Measurements from ENCODE around the gene COX19.

The COX19 gene, protein sequence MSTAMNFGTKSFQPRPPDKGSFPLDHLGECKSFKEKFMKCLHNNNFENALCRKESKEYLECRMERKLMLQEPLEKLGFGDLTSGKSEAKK

DNA sequence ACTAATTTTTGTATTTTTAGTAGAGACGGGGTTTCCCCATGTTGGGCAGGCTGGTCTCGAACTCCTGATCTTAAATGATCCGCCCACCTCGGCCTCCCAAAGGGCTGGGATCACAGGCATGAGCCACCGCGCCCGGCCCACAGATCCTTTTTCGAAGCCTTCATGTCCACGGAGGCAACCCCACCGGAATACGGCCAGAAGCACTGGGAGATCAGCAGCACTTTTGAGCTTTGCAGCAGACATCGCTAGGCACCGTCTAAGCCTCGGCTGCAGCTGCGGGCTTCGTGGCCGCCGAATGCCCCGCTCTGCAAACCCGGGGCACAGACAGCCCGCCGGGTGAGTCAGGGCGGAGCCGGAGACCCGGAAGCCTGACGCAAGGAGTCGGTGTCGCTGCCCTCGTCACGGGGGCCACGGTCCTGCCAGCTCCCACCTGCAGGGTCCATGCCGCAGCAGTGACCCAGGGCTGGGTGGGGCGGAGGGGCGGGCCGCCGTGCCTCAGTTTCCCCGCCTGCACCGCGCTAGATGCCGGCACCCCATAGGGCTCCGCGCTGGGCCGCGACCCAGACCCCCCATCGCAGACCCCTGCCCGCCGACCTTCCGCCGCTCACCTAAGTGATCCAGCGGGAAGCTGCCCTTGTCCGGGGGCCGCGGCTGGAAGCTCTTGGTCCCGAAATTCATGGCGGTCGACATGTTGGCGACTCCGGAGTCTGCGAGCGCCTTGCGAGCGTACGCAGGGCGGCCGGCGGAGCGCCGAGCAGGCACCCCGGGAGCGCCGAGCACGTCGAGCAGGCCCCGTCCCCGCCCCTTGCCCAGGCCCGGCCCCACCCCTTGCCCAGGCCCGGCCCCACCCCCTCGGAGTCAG, at the start of gene COX19:
TSS of gene COX19 (minus strand) at position 730 of the 862 bp plus-strand sequence. CDS start at position 690, 40 bp downstream.
- DNase-seq (ENCODE audit: low read depth) = peak; percentile 91

DNA sequence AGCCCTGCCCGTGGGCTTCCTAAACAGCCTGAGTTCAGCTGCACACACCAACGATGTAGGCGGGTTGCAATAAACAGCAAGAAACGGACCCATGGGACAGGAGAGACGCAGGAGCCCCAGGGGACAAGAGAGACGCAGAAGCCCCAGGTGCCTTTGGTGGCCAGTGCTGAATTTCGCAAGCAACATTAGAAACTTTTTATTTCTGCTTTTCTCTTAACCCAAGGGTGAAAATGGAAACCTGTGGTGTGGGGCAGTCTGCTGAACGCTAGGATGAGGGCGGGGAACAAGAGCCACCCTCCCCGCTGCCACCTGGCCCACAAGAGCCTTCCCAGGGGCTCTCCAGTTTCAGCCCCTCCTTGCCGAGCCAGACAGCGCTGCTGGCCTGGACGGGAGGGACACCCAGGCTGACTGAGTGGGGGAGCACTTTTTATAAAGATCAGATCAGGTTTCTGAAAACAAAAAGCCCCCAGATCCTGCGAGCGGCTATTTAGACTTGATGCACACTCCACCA, 49.0 kb upstream of the COX19 start:
- no peak for DNase-seq (ENCODE audit: low read depth)

DNA sequence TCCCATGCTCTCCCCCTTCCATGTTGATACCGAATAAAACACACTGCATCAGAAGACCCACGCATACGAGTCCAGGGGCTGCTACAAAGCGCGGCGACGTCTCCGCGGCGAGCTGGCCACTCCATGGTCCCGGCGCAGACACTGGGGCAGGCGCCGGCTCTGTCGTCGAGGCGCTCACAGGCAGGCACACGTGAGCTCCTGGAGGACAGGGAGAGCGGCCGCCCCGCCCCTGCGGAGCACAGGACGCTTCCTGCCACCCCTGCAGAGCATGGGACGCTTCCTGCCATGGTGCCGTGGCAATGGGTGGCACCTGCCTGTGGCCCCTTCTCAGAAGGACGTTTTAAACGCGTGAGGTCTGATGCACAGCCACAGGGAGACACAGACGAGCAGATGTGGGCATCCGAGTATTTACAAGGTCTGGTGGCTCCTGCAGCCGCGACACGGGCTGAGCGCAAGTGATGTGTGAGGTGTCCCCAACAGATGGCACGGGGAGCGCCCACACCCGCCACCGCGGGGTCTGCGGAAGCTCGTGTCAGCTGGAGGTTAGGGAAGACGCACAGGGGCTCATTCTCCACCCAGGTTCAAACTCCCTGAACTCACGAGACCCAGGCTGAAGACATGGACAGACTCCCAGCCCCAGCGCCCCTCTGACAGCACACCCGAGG, 47.6 kb upstream of the COX19 start:
- no peak for DNase-seq (ENCODE audit: low read depth)

DNA sequence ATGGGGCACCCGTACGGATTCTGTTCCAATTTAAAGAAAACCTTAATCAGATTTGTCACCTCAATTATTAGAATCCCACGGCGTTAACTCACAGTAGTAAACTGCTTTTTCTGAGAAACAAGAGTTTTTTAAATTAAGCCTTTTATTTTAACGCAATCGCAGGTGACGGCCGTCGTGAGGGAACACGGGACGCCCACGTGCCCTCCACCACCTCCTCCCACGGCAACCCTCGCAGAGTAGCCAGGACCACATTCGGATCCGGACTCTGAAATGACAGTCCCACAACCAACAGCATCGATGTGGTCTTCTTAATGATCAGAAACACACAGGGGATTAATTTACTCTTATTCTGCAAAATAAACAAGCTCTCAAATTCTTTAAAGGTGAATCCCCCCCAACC, 47.0 kb upstream of the COX19 start:
- DNase-seq (ENCODE audit: low read depth) = no peak

DNA sequence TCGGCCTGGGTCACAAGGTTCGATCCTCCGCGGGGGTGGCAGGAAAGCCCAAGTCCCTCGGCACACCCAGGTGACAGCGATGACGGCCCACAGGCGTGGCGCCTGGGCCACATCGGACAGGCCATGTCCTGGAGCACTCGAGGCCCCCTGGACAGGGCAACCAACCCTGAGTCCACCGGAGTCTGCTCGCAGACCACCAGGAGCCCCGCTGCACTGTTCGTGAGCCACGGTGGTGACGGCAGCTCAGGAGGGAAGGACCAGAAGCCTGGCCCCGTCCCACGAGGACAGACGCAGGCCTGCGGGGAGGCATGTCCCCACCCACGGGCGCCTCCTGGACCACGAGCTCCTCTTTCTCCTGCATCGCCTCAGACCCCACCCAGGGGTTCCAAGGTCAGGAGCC, 46.6 kb upstream of the COX19 start:
- no peak for DNase-seq (ENCODE audit: low read depth)

DNA sequence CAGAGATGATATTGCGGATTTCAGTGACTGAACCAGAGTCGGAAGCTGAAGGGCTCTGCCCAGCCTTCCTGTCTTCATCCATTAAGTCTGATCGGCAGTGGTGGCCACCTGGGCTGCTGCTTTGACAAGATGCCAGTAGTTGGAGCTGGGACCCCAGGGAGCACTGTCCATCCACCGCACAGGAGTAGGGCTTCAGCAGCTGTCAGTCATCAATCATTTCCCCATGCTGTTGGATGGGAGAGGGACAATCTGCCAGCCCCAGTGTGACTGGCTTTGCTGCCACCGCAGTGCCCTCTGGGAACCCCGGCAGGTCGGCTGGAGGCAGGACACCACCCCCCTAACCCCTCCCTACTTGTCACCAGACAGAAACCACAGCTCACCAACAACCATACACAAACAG, 46.0 kb upstream of the COX19 start:
- DNase-seq (ENCODE audit: low read depth) = no peak

DNA sequence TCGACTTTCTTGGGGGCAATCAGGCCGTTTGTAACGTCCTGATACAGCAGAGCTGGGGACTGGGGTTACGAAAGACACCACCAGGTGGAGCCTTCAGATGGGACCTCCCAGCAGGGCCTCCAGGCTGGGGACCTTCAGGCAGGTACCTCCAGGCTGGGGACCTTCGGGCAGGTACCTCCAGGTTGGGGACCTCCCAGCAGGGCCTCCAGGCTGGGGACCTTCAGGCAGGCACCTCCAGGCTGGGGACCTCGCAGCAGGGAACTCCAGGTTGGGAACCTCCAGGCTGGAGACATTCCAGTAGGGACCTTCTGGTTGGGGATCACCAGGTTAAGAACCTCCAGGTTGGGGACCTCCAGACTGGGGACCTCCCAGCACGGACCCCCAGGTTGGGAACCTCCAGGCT, 45.5 kb upstream of the COX19 start:
- DNase-seq (ENCODE audit: low read depth) = no peak

DNA sequence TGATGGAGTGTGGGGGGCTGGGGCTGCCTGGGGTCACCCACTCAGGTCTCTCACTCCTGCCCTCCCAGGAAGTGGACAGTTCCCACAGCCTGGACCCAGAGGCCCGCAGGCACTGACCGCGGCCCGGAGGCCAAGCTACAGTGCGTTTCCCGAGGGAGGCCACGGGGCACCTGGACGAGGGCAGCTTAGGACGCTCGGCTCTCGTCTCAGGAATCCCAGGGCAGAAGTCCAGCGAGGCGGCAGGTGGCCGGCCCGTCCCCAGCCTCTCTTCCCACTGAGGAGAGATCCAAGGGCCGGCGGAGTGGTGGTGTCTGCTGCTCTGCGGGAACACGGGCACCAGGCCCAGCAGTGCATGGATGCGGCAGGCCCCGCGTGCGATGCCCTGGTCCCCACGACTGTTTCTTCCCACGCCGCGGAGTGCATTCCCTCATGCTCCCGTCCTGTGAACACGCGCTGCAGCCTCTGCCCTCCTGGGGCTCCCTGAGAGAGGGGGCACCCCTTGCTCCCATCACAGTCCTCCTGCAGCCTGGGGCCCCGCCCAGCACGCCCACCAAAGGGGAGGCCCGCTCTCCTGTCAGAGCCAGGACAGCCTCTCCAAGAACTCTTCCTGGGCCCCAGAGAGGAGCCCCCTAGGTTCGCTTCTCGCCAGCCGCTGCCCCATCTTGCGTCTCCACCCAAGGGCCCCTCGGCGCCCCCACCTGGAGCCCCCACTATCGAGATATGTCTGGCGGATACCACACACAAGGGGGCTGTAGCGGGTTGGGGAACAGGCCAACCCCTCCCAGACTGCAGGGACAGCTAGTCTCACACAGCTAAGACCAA, 44.7 kb upstream of the COX19 start:
- DNase-seq (ENCODE audit: low read depth) = no peak

DNA sequence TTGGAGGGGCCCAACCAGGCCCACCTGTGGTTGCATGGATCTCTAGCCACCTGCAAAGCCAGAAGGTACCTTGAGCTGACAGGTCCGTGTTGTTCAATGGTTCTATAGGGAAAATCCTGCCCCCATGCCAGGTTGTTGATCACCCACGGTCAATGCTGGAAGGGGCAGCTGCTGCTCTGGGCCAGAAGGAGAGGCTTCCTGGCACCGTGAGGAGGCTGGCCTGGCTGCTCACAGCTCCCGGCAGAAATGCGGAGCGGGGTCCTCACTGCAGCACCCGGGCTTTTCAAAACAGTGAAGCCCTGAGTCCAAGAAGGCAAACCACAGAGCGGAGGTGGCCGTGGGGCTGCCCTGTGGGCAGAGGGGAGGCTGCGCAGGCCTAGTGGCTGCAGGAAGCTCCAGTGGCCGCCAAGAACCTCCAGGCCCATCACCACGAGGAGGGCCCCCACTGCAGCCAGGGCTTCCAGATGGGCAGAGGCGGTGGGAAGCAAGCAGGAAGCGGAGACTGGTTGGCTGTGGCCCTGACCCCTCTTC, 44.0 kb upstream of the COX19 start:
- DNase-seq (ENCODE audit: low read depth) = no peak

DNA sequence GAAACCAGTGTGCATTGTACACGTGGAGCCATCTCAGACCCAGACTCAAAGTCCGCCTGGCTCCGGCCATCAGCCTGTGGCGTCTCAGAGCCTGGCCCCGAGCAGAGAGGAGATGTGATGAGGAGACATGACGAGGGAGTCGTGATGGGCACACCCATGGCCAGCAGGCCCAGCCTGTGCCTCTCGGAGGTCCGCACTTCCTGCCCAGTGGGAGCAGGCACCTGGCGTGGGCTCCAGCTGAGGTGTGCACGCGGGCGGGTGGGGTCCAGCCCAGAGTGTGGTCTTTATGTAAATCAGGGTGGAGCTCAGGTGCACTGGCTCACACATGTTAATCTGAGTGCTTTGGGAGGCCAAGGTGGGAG, 43.0 kb upstream of the COX19 start:
- DNase-seq (ENCODE audit: low read depth) = no peak

DNA sequence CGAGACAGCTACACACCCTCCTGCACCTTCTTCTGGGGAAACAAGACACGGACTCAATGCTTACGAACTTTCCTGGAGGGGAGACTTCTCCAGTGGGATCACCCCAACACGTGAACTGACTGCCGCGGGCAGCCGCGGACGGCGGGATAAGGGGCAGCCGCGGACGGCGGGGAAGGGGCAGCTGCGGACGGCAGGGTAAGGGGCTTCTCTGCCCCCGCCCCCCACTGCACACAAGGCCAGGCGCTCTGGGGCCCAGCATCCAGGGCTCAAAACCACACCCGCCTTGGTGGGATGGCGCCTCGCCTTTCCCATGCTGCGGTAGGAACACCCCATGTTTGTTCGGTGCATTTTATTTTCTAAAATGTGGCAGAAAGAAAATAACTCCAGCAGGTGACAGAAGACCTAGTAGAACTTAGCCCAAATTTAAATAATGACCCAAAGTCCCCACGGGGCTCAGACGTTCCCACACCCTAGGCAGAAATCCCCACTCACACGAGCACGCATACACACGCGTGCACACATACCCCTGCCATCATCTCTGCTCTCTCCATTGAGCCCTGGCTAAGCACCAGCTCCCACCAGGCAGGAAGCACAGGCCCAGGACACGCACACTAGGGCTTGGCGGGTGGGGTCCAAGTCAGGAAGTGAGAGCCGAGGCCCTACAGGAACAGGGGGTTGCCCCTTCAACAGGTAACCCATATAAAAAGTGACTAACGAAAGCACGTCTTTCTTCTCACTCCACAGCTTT, 42.4 kb upstream of the COX19 start:
- DNase-seq (ENCODE audit: low read depth) = no peak

DNA sequence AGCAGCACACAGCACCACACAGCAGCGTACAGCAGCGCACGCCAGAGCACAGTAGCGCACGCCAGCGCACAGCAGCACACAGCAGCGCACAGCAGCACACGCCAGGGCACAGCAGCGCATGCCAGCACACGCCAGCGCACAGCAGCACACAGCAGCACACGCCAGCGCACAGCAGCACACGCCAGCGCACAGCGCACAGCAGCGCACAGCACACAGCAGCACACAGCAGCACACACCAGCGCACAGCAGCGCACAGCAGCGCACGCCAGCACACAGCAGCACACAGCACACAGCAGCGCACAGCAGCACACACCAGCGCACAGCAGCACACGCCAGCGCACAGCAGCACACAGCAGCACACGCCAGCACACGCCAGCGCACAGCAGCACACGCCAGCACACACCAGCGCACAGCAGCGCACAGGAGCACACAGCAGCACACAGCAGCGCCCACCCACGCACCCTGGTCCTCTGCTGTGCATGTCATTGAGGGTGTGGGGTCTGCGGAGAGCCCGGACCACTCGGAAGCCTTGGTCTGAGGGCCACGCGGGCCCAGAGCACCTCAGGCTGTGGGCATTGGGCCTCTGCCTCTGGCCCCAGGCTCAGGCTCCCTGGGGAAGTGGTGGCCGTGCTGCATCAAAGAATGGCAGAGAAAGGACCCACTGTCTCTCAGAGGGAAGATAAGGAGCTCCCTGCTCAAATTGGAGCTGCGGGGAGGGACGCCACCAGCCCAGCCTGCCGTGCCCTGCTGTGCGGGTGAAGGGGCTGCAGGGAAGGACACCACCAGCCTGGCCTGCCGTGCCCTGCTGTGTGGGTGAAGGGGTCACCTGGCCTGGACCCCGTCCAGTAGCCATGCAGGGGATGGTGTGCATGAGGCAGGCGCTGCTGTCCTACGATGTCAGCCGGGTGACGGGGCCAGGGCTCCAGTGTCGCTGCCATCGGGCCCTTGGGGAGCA, 41.5 kb upstream of the COX19 start:
- no peak for DNase-seq (ENCODE audit: low read depth)

DNA sequence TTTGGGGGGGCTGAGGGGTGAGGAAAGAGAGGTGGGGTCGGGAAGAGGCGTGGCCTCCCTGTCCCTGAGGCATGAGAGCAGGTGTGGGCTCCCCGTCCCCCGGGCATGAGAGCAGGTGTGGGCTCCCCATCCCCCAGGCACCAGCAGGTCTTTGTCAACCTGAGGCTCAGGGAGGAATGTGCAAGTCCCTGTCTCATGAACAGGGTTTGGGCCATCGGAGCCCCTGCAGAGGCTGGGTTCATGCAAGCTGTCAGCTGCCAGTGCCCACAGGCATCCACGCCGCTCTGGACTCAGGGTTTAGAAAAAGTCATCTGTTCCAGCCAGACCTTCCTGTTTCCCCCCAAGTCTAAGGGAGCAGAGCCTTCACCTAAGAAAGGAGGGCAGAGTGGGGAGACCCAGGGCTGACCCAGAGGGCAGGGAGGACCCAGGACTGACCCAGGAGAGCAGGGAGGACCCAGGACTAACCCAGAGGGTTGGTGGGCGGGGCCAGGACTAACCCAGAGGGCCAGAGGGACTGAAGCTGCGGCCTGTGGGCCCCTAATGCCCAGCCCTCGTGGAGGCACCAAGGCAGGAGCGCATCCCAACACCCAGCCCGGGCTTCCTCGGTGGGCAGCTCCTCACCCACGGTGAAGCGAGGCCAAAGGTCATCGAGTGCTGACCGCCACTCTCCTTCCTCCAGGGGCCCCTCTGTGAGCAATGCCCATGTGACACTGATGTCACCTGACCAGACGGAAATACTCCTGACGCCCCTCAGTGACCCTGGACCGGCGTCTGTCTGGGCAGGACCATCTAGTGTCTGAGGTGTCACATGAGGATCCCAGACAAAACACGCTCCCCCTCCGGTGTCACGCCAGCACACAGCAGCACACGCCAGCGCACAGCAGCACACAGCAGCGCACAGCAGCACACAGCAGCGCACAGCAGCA, 40.1 kb upstream of the COX19 start:
- DNase-seq (ENCODE audit: low read depth) = no peak

DNA sequence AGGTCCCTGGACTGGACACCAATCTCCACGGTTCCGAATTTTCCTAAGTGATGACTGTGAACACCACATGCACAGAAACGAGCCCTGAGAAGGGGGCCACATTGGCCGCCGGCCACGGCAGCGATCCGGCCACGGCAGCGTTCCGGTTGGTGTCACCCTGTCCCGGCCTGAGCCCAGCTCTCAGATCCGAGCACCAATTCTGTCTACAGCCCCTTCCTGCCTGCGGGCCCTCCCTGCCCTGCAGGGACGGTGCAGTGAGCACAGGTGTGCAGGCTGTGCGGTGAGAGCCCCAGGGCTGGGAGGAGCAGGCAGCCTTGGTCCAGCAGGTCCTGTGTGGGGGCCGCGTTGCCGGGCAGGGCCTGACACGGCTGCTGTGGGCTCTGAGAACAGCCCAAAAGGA, 39.3 kb upstream of the COX19 start:
- no peak for DNase-seq (ENCODE audit: low read depth)

DNA sequence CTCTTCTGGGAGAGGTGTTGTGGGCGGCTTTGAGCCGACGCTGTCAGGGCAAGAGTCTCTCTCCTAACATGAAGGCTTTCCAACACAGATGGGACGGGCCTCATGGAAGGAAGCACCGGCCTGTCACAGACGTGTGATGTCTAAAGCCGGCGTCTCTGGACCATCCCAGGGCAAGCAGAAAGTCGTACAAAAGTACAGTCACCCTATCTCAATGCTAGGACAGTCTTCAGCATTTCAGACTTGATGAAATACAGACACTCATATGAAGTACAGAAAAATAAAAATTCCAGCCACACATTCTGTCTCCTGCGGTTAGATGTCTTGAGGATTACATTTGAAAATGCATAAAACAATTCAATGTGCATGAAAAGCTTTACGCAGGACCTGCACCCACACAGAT, 38.2 kb upstream of the COX19 start:
- DNase-seq (ENCODE audit: low read depth) = no peak

DNA sequence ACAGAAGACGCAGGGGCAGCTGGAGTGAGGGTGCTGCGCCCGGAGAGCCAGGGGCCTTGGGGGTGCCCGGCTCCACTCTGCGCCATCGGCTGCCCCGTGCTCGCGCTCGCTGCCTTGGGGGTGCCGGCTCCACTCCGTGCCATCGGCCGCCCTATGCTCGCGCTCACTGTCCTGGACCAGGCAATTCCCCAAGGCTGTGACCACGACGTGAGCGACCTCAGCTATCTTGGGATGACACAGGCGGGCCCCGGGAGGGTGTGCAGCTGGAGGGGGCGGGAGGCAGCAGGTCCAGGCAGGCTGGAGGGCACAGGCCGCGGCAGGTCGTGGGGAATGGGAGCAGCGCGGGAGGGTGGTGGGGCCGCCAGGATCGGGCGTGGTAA, 37.4 kb upstream of the COX19 start:
- DNase-seq (ENCODE audit: low read depth) = no peak

DNA sequence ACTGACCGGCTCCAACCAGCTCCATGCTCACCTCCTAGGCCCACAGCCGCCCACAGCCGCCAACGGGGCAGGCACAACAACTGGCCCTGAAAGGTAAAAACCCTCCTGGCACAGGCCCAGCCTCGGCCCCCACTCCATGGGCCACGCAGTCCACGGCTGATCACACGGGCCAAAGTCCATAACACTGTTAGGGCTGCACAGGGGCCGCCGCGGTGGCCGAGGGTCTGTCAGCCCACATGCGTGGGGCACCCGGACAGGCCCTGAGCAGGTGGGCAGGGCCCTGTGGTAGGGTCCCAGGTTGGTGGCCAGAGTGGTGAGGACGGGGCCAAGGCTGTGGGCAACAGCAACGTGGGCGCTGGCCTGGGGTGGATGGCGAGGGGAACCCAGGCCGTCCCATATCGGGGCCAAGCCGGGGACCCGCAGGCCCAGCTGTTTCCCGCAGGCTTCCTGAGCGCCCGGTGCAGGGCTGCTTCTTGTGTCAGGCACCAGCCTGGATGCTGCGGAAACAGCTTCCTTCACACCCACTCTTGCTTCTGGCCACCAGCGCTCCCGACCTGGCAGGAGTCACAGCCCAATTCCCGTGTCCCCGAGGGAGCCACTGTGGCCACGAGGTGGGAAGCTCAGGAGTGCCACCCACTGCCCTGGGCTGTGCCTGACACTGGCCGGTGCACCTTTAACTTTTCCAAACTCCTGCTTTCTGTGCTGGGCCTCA, 36.8 kb upstream of the COX19 start:
- no peak for DNase-seq (ENCODE audit: low read depth)

DNA sequence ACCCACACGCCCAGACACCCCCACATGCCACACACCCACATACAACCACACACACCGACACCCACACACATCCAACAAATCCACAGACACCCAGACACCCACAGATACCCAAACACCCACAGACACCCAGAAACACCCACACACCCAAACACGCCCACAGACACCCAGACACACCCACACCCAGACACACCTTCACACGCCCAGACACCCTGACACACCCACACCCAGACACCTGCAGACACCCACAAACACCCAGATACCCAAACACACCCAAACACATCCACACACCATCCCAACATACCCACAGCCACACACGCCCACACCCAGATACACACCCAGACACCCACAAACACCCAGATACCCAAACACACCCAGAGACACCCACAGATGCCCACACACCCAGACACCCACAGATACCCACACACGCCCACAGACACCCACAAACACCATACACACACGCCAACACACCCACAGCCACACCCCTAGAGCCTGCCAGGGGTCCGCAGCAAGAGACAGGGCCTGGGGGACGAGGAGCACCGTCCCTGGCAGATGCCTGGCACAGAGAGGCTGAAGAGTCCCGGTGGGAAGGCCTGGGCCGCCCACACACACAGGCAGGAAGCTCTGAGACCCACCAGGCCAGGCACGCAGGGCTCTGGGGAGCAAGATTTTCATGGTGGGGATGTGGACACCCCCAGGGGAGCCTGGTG, 36.1 kb upstream of the COX19 start:
- no peak for DNase-seq (ENCODE audit: low read depth)
